Hepatocyte (in vitro differentiated cells): ENCODE measurements around the gene SDR42E2. TPM values are rescaled to one million over a fixed set of nuclear protein-coding genes. Genes with fewer than 3 reads are reported as not detected.
"Not testable (repeated sequence)": the region's sequence is repeated elsewhere in the genome, so short reads cannot be mapped to it uniquely, and the experiment has no call there.

Source experiments
- DNase-seq: peaks from one replicate; pipeline ENCODE4 v3.0.0-alpha.2; 2016; ENCODE audit warnings: low spot score
- H2AFZ ChIP-seq: fragments of 200-600 bp; sonication (generic); 2 replicates; pipeline ENCODE4 v1.6.0; 2016; ENCODE audit warnings: antibody characterized with exemption, mild to moderate bottlenecking
- H3K27ac ChIP-seq: fragments of 200-600 bp; sonication (generic); 2 replicates; pipeline ENCODE4 v1.5.1; 2016; ENCODE audit warnings: mild to moderate bottlenecking
- H3K27me3 ChIP-seq: fragments of 200-600 bp; sonication (generic); 2 replicates; pipeline ENCODE4 v1.6.1; 2016
- H3K36me3 ChIP-seq: fragments of 200-600 bp; sonication (generic); replicated peaks from 2 replicates; pipeline ENCODE4 v1.5.1; 2016; ENCODE audit warnings: low read depth; ENCODE audit not compliant: insufficient read depth
- H3K4me1 ChIP-seq: fragments of 200-600 bp; sonication (generic); 2 replicates; pipeline ENCODE4 v1.5.1; 2016; ENCODE audit warnings: mild to moderate bottlenecking, moderate library complexity; ENCODE audit not compliant: insufficient read depth
- H3K4me2 ChIP-seq: fragments of 200-600 bp; sonication (generic); 2 replicates; pipeline ENCODE4 v1.6.0; 2016
- H3K4me3 ChIP-seq: fragments of 200-600 bp; sonication (generic); 2 replicates; pipeline ENCODE4 v1.5.1; 2016; ENCODE audit warnings: mild to moderate bottlenecking
- H3K79me2 ChIP-seq: fragments of 200-600 bp; sonication (generic); 2 replicates; pipeline ENCODE4 v1.6.0; 2017; ENCODE audit warnings: mild to moderate bottlenecking
- H3K9me2 ChIP-seq: fragments of 200-600 bp; sonication (generic); replicated peaks from 2 replicates; pipeline ENCODE4 v1.6.0; 2017; ENCODE audit warnings: mild to moderate bottlenecking; ENCODE audit not compliant: insufficient read depth
- H3K9me3 ChIP-seq: fragments of 200-600 bp; sonication (generic); 2 replicates; pipeline ENCODE4 v1.5.1; 2016; ENCODE audit warnings: low read depth, mild to moderate bottlenecking
- H4K20me1 ChIP-seq: fragments of 200-600 bp; sonication (generic); 2 replicates; pipeline ENCODE4 v1.6.0; 2016; ENCODE audit warnings: mild to moderate bottlenecking; ENCODE audit not compliant: insufficient read depth, poor library complexity, severe bottlenecking
- CTCF ChIP-seq: fragments of 200-600 bp; sonication (generic); IDR thresholded peaks from 2 replicates; pipeline ENCODE4 v1.5.1; 2016; ENCODE audit warnings: antibody characterized with exemption, mild to moderate bottlenecking; ENCODE audit not compliant: poor library complexity
- EZH2 ChIP-seq: fragments of 200-600 bp; sonication (generic); IDR thresholded peaks from 2 replicates; pipeline ENCODE4 v1.6.1; 2016; ENCODE audit warnings: antibody characterized with exemption, mild to moderate bottlenecking, borderline replicate concordance
- EZH2phosphoT487 ChIP-seq: fragments of 200-600 bp; sonication (generic); IDR thresholded peaks from one replicate; pipeline ENCODE4 v1.6.1; 2018; ENCODE audit warnings: antibody characterized with exemption, mild to moderate bottlenecking, low read depth, moderate library complexity; ENCODE audit not compliant: unreplicated experiment, severe bottlenecking
- WGBS: methylation state at CpG from one replicate; pipeline ENCODE4 v1.1.6; 2016; ENCODE audit warnings: low lambda C conversion rate; ENCODE audit errors: missing lambda C conversion rate; 5-methylcytosine and 5-hydroxymethylcytosine counted together
- polyA plus RNA-seq: library from polyadenylated mRNA; unstranded; fragments of >200 nt; fragmentation: Nextera tagmentation; extraction: Ambion mirVana; gene quantifications from 2 replicates; pipeline ENCODE4 v1.2.1, GENCODE V29; 2016
- total RNA-seq: library from RNA; depleted of rRNA; stranded (reverse); fragments of >200 nt; gene quantifications from 2 replicates; pipeline ENCODE4 v1.2.3, GENCODE V29; 2014

SDR42E2 gene
- total and polyA plus RNA-seq, 2 experiments from 2014 or later: not detected

DNA sequence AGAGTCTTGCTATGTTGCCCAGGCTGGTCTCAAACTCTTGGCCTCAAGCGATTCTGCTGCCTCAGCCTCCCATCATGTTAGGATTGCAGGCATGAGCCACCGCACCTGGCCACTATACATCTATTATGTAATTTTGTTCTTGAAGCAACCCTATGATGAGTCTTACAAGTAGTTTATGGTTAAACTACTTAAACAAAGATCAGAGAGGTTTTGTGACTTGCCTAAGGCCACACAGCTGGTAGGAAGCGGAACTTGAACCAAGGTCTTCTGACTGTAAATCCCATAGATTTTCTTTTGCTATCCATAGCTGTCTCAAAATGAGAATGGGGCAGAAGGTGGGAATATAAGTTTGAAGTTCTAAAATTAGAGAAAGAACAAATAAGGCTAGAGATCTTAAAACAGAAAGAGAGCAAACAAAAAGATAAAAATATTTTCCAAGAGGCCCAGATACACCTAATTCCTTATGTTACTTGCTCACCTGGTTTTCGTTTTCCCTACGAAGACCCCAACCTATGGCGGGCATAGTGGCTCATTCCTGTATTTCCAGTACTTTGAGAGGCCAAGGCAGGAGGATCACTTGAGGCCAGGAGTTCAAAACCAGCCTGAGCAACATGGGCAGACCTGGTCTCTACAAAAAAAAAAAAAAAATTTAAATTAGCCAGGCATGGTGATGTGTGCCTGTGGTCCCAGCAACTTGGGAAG, 37.6 kb upstream of the SDR42E2 start:
- no peak overlapping the region for H3K27ac ChIP-seq
- no peak overlapping the region for H2AFZ ChIP-seq
- no peak overlapping the region for H3K4me2 ChIP-seq
- H3K27me3 ChIP-seq: no peaks in the 10 kb centered on the region
- H4K20me1 ChIP-seq: no peaks in the 10 kb centered on the region
- no peak overlapping the region for H3K4me3 ChIP-seq
- DNase-seq: no peak
- no peaks in the 10 kb centered on the region for H3K4me1 ChIP-seq
- H3K36me3 ChIP-seq: no peaks in the 10 kb centered on the region
- no peaks in the 10 kb centered on the region for H3K9me3 ChIP-seq
- H3K9me2 ChIP-seq: no peaks in the 10 kb centered on the region
- no peak for TF ChIP-seq CTCF
- TF ChIP-seq EZH2phosphoT487: no peak
- no peak for TF ChIP-seq EZH2
- H3K79me2 ChIP-seq: no peaks in the 10 kb centered on the region
- 92% methylated on average over 6 of the region's 6 CpGs for WGBS

DNA sequence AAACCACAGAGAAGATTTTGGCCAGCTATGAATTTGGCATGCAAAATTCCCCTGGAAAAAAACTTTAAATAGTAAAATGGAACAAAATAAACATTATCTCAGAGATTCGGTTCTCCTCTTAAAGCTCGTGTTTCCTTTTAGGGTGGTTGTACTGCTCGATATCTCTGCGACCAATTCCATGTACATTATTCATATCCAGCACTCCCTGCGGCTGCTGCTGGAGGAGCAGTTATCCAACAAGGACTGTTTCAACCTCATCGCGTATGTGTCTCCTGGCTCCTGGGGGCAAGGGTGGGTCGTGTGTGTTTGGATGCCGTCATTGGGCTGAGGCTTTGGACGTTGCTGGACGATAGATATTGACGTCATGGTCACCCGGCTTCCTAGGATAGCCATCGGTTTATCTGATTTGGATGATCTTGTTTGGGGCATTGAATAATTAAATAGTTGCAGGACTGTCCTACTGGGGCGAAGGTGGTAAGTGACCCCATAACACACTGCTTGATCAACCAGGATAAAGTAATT, 36.2 kb upstream of the SDR42E2 start:
- H3K79me2 ChIP-seq: no peaks in the 10 kb centered on the region
- no peaks in the 10 kb centered on the region for H4K20me1 ChIP-seq
- H3K9me2 ChIP-seq: no peaks in the 10 kb centered on the region
- H2AFZ ChIP-seq: no peak overlapping the region
- TF ChIP-seq EZH2phosphoT487 (no peak), EZH2 (no peak), CTCF (no peak)
- no peak overlapping the region for H3K4me2 ChIP-seq
- no peaks in the 10 kb centered on the region for H3K4me1 ChIP-seq
- H3K9me3 ChIP-seq: no peaks in the 10 kb centered on the region
- no peaks in the 10 kb centered on the region for H3K27me3 ChIP-seq
- DNase-seq: no peak
- no peaks in the 10 kb centered on the region for H3K36me3 ChIP-seq
- WGBS: 90% methylated on average over 15 of the region's 15 CpGs
- H3K27ac ChIP-seq: no peak overlapping the region
- H3K4me3 ChIP-seq: no peak overlapping the region

GRCh38 chr16:22128537-22128936, 33.8 kb upstream of the SDR42E2 start:
- H3K27me3 ChIP-seq, H3K79me2 ChIP-seq, H3K9me3 ChIP-seq, H3K36me3 ChIP-seq, H3K4me1 ChIP-seq, H3K4me2 ChIP-seq, DNase-seq, H3K4me3 ChIP-seq, H2AFZ ChIP-seq, H4K20me1 ChIP-seq, H3K27ac ChIP-seq, H3K9me2 ChIP-seq: not testable (repeated sequence)
- 96% methylated on average over 1 of the region's 1 CpG for WGBS

DNA sequence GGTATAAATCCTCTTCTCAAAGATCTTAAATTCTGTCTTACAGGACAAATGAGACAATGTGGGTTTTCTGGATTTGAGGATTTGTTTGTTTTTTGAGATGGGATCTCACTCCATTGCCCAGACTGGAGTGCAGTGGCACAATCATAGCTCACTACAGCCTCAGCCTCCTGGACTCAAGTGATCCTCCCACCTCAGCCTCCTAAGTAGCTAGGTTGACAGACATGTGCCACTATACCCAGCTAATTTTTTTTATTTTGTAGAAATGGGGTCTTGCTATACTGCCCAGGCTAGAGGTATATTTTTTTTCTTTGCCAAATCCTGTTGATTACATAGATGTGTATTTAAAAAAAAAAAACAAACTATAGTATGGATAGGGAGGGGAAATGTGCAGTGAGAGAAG, 31.8 kb upstream of the SDR42E2 start:
- Histone ChIP-seq H3K9me2 (no peaks in the 10 kb centered on the region), H4K20me1 (no peaks in the 10 kb centered on the region), H3K79me2 (no peaks in the 10 kb centered on the region), H3K36me3 (no peaks in the 10 kb centered on the region), H3K27me3 (no peaks in the 10 kb centered on the region), H3K4me1 (no peaks in the 10 kb centered on the region), H3K4me2 (no peak overlapping the region), H3K27ac (no peak overlapping the region), H3K4me3 (no peak overlapping the region), H3K9me3 (no peaks in the 10 kb centered on the region), H2AFZ (no peak overlapping the region)
- DNase-seq: no peak
- TF ChIP-seq EZH2phosphoT487 (no peak), CTCF (no peak), EZH2 (no peak)
